NK-92 treated with Interleukin-12 subunit alpha and Interleukin-12 subunit beta, amount 100 ng/mL, for 24 hours (cell line): ENCODE results near the gene BMP6.

ENCODE experiments used
- DNase-seq: peaks from one replicate; lab custom pipeline; 2025; lab: John Stamatoyannopoulos, UW

BMP6 gene

DNA sequence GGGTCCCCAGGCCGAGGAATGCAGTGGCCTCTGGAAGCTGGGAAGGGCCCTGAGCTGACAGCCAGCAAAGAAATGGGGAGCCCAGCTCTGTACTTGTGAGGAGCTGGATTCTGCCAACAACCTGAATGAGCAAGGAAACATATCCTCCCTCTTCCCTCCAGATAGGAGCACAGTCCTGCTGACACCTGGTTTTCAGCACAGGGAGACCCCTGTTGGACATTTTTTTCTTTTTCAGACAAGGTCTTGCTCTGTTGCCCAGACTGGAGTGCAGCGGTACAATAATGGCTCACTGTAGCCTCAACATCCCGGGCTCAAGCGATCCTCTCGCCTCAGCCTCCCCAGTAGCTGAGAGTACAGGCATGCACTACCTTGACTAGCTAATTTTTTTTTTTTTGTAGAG lies 21.5 kb downstream of the BMP6 start:
- DNase-seq: no peak

DNA sequence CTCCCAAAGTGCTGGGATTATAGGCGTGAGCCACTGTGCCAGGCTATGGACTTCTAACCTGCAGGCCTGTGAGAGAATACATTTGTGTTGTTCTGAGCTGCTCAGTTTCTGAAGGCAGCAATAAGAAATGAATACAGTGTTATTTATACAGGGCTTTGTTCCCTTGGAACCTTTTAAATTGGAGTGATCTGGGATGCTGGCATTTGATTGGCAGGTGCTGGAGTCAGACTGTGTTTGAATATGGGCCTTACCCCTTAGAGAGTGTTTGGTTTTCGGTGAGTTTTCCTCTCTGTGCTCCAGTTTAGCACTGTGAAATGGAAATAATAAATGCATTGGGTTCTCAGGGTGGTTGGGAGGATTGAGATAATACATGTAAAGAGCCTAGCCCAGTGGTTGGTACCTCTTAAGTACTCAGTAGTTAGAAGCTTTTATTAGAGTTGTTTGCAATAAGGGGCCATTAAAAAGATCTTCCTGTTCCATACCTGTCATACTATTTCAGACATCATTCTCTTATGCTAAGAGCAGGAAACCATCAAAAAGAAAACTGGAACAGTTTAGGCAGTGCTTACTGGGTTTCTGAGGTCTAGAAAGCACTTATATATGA lies 22.1 kb downstream of the BMP6 start:
- DNase-seq: no peak

DNA sequence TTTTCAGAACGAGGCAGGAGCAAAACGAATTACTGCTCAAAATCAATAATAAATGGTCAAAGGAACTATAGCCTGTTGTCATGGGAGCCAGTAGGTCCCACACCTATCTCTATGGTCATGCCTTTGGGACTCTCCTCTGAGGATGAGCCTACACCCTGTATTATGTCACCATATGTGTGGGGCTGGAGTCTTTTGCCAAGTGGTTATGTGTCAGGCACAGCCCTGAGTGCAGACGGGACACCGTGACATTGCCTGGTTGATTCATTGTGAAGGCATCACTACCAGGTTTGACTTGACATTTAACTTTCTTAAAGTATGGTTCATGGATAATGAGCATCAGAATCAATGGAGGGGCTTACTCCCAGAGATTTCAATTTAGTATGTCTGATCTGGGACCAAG lies 23.6 kb downstream of the BMP6 start:
- no peak for DNase-seq

DNA sequence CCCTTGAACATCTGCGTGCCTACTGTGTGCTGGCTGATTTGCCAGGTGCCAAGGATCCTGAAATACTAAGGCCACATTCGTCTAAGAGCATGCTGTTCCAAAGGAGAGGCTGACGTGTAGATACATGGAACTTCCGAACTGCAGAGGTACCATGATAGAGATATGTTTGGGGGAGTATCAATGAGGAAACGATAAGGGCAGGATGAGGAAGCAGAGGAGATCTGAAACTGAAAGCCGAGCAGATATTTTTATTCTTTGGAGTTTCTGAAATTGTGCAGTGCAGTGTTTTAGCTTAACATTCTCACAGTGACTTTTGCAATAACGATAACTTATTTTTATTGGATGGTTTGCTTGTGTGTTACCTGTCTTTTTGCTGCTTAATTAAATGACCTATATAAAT lies 24.3 kb downstream of the BMP6 start:
- no peak for DNase-seq

DNA sequence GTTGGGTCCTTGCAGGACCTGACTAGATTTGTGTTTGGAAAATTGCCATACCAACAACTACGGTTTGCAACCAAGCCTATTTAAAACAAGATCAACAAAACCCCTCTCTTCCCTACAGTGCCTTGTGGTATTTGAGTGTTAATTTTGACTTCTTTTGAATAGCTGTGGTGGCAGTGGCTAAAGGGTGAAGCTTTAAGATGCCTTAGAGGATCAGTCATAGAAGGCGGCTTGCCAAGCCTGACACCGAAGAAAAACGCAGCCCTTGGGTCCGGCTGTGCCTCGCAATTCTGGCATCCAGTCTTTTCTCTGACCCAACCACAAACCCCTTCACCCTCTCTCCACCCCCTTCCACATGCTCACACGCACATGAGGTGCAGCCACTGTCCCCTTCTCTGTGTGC lies 32.6 kb downstream of the BMP6 start:
- no peak for DNase-seq

DNA sequence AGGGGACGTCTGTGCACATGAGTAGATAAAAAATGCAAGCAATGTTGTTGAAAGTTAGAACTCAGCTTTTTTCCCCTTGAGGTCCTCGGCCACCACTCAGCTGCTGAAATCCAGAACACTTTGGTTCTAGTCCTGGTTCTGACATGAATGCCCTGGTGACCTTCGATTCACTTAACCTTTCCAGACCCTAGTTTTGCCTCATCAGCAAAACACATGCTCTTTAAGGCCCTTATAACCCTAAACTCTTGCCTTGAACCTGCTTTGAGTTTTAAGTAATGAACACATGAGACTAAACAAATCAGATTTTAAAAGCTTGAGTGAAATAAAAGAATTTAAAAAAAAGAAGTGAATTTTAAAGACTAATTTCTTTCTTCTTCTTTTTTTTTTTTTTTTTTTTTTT lies 33.4 kb downstream of the BMP6 start:
- no peak for DNase-seq

DNA sequence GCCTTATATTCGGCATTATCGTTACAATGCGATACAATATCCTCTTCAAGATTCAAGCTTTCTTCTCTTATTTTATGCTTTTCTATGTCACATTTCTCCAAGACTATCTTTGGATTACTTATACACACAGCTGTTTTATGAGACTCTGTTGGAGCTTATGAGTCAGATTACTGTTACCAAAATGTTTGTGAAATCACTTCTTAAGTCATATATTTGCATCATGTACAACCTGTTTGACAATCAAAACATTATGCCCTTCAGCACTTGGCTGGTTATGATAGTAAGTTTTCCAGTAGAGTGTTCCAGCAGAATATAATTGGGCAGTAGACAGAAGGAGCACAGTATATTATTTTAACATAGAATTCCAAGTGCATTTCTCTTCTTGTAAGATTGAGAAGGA lies 35.2 kb downstream of the BMP6 start:
- DNase-seq: no peak

DNA sequence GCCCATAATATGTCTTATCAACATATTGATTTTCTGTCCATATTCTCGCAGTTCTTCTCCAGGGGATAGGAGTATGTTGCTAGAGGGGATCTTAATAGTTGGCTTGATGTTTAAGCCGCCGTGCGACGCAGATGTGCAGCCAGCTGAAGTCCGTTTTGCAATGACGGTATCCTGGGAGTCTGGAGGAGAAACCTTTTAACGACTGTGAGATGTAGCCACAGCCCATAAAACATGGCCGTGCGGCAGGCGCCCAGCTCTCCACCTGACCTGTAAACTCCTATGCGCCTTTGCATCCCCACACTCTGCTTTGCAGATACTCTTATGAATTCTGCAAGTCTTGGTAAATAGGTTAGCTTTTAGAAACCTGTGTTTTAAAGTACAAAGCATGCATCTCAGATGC lies 36.9 kb downstream of the BMP6 start:
- no peak for DNase-seq

DNA sequence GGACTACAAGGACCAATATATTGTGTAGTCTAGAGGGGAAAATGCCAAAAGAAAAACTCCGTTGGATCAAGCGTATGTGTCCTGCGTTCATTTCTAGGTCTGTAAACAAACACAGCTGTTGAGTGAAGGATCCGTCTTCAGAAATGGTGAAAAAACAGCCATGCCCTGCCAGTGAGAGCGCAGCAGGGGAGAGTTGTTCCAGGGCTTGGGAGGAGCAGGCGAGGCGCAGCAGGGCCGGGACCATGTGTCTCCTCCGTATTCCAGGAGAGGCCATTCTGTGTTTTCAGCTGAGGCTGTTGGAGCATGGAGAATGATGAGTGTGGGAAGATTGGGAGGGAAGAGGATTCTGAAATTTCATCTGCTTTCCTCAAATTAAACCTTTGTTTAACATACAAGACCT lies 38.0 kb downstream of the BMP6 start:
- no peak for DNase-seq

DNA sequence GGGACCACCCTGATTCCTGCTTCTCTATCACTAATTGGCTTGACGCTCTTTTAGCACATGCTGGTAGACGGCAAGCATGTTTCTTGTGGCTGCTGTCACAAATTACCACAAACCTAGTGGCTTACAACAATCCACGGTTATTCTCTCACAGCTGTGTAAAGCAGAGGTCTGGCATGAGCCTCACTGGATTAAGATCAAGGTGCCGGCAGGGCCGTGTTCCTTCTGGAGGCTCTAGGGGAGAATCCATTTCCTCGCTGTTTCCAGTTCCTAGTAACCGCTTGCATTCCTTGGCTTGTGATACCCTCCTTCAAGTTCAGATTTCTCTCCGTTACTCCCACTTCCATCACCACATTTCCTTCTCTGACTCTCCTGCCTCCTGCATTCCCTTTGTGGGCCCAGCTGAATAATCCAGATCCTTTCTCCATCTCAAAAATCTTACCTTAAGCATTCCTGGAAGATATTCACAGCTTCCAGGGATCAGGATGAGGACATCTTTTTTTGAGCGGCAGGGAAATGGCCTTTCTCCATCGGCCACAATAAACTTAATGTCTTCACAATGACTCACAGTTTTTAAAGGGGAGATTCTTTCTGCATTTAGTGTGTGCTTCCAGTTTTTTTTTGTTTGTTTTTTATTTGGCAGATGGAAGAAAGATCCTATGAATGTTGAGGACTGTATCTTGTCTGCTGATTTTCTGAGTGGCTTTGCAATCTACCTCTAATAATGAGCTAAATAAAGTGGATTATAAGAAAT lies 39.9 kb downstream of the BMP6 start:
- DNase-seq: no peak

DNA sequence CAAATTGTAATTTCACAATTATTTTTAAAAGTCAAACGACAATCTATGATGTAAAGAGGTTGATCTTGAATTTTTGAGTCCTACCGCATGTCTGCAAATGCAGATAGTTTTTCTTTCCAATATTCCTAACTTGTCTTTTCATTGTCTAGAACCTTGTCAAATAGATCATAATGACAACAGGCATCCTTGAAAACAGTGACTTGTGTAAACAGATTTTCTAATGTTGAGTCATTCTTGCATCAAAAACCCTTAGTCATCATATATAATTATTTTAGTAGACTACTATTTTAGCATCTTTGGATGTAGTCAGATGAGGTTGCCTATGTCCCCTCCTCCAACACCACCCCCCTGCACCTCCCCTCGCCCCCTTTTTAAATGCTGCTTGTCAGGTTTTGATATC lies 43.8 kb downstream of the BMP6 start:
- DNase-seq: no peak

DNA sequence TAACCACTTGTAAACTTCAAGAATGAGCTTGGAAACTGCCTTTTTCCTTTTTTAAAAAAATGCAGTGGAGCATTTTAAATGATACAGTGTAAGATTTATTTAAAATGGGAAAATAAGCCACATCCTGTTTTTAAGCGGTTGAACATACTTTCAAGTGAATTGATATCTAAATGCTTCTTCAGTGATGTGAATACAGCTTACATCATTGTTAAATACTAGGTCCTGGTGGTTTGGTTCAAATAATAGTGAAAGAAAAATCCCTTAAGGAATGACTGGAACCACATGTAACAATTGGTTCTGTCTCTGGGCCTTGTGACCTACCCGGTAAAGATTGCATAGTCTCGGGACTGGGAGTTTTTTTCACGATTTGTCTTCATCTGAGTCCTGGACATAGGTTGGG lies 44.2 kb downstream of the BMP6 start:
- DNase-seq: no peak

DNA sequence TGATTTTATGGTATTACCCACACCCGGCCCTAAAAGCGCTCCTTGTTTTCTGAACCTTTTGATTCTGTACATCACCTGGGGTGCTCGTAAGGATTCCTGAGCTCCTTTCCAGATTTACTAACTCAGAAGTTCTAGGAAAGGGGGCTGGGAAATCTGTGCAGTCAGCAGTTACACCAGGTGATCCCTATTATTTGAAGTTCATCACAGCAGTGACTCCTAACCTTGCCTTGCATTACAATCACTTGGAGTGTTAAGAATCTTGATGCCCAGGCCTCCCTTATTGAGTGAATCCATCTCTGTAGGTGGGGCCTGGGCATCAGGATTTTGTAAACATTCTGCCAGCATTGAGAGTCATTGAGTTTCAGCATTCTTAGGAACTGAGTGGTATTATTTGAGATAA lies 44.7 kb downstream of the BMP6 start:
- DNase-seq: no peak

DNA sequence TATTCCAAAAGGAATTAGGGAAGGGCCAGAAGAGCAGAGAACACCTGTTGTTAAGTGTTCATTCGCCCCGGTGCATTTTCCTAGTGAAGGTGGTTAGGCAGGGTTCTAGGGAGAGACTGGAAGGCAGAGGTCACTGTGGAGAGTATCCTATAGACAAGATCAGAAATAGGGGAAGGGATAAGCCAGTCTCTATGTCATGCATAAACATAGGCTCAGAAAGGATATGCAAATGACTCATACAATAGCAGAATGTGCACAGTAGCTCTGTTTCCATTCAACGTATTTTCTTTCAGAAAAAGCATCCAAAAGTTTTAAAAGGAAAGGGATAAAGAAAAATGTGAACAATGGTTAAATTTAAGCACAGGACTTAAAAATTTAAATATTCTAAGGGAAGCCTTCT lies 47.4 kb downstream of the BMP6 start:
- DNase-seq: no peak

DNA sequence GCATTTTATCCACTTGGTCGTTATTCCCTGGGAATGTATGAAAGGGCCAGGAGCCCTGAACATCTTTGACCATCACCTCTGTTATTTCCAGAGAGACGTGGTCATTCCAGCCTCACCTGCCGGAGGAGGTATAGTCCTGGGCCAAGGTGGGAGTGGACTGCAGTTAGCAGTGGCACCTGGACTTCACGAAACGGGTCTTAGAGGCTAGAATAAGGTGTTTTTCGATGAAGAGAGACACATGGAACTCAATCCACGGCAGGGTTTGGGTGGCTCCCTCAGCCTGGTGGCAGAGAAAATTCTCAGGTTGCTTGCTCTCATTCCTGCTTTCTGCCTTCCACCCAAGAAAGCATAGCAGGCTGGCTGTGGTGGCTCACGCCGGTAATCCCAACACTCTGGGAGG lies 48.0 kb downstream of the BMP6 start:
- no peak for DNase-seq

DNA sequence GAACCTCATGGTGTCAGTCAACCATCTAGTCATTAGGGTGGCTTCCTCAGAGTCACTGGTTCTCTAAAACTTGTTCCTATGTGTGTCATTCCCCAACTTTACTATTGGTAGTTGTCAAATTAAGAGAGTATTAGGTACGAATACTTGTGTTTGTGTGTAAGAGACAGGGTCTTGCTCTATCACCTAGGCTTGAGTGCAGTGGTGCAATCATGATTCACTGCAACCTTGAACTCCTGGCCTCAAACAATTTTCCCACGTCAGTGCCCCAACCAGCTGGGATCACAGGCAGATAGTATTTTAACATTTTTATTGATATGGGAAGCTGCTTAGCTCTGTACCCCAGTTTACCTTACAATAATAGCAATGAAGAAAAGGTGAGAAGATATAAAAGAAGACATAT lies 50.6 kb downstream of the BMP6 start:
- DNase-seq: no peak

DNA sequence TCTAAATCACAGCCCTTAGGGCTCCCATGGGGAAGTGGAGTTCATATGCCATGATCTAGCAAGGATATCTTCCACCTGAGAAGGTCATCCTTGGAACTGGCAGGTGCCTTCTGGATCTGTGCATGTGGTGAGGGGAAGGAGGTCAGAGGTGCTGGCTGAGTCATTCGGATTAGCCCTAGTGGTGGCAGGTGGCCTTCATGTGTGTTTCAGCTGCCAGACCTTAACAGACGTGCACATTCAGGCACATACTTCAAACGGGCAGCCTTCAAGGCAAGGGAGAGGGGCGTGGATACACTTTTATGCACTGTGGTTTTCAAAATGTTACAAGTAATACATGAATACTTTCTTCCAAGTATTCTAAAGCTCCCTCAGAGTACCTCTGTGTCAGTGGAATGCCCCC lies 51.2 kb downstream of the BMP6 start:
- DNase-seq: no peak

DNA sequence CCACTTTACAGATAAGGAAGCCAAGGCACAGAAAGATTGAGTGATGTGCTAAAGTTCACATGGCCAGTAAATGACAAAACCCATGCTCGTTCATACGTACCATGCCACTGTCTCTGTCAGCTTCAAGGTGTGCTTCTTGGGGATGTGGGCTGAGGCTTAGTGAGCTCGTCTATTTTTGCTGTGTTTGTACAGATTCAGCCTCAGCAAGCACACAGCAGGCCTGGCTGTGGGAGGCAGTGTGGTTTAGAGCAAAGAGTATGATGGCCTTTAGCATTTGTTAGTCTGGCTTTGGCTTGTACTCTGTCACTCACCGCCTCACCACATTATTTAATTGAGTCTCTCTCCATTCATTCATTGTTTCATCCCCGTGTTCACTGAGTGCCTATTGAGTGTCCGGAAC lies 55.3 kb downstream of the BMP6 start:
- no peak for DNase-seq

DNA sequence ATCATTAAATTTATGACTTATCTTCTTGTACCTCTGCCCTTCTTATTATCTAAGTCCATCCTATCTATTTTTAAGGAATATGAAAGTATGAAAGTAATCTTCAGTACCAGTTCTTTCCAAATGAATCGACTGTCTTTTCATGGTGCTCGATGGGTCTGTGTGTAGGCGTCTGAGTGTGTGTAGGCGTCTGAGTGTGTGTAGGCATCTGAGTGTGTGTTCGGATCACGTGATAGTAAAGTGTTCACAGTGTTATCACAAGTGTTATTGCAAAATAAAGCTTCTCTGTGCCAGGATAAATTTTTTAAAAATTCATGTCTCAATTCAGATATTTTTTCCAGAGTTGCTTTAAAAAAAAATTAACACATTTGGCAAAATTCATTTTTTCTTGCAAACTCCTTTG lies 58.3 kb downstream of the BMP6 start:
- no peak for DNase-seq

DNA sequence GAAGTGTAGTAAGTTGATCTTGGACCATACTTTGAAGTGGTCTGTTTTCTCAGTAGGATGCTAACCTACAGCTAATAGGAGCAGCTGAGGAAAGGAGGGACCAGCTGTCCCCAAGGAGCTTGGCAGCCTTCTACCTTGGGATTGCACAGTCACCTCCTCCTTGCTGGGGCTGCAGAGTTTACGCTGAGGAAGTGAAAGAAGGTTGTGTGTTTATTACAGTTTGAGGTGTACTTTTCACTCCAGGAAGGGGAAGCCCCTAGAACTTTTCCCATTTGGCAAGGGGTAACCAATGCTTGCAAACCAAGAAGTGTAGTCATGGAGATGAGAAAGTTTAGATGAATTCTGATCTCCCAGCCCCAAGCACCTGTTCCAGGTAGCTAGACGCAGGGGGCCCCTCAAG lies 58.8 kb downstream of the BMP6 start:
- no peak for DNase-seq

DNA sequence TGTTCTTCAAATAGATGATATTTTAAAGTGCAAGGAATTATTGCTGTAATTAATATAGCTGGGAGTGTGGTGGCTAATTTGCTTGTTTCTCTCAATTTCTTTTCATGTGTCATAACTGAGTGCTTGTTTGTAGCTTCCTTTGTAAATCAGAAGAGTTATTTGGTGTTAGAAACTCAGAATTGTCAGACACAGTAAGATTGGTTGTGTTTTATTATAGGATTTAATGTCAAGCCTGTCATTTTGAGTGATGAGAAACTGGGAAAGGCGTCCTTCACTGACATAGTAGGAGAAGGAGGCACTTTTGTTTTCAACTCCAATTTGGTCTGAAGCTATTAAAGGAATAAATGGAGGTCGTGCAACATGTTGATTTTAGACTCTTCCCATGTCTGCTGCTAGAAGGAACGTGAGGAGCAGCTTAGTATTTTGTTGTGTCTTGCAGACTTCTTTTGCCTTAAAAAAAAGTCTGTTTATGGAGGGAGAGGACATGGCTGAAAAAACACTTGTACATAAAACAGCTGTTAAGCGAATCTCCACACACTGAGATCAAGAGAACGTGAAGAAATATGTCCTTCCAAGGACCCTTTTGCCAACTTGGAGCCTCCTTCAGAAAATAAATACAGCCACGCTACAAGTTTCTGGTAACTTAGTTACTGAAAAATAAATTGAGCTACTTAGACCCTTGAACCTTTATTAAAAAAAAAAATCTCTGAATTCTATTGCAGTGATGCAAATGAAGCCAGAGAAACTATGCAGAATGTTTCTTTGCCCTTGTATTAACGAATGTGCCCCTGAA lies 59.5 kb downstream of the BMP6 start:
- no peak for DNase-seq

DNA sequence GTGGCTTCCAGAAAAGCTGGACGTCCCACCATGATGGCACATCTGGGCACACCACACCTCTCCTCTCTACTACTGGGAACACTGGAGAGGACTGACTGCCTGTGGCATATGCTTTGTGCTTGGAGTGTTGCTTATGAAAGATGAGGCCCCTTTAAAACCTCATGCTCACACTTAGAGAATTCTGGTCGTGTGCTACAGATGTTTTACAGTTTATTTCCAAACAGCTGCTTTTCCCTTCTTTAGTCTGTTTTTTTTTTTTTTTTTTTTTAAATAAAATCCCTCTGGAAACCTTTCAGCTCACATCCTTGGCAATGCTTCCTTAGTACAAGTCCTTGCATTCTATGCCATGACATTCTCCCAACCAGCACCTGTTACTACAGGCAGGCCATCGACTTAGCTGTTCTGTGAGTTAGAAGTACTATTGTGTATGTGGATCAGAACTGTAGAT lies 60.3 kb downstream of the BMP6 start:
- DNase-seq: no peak

DNA sequence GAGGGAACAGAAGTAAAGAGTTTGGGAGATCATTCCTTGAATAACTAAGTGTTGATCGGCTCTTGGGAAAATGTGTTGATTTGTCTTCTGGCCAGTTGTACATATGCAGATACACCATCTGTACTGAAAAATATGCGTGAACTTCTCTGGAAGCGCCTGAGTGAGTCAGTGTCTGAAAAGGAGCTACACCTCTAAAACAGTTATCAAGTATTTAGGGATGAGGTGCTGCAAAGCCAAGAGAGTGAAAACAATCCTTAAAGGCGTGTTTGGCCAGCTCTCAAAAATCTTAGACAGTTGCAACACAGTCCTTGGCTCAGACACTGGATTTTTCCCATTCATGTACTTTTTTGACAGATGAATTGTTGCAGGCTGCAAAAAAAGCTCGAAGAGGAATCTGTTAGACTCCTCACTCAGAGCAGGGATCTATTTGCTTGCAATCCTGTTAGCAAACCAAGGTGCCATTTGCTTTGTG lies 61.3 kb downstream of the BMP6 start:
- no peak for DNase-seq
